ENCODE results near the gene PROKR1. TPM values are rescaled to one million over a fixed set of nuclear protein-coding genes. Genes with fewer than 3 reads are reported as not detected.

PROKR1 gene
- total RNA-seq, 4 donors from 2014 or later: not detected

- no peaks in the 10 kb centered on the region for H3K9me3 ChIP-seq
- no peak for TF ChIP-seq POLR2A (IDR thresholded peaks at IDR 0.05)
- no peak for TF ChIP-seq CTCF (IDR thresholded peaks at IDR 0.05)
Observed at GRCh38 chr2:68693951-68694350, 50.6 kb downstream of the PROKR1 start.

GRCh38 chr2:68695971-68696370, 52.6 kb downstream of the PROKR1 start:
- no peaks in the 10 kb centered on the region for H3K36me3 ChIP-seq
- H3K27me3 ChIP-seq: no peaks in the 10 kb centered on the region
- no peak for TF ChIP-seq CTCF (IDR thresholded peaks at IDR 0.05)
- no peak for TF ChIP-seq POLR2A (IDR thresholded peaks at IDR 0.05)
- H3K27ac ChIP-seq: no peak overlapping the region
- no peaks in the 10 kb centered on the region for H3K9me3 ChIP-seq
- no peak for DNase-seq
- H3K4me1 ChIP-seq: no peaks in the 10 kb centered on the region
- no peak overlapping the region for H3K4me3 ChIP-seq

More at GRCh38 chr2:68693951-68694350, 50.6 kb downstream of the PROKR1 start:
- Histone ChIP-seq H3K27ac (no peak overlapping the region), H3K27me3 (no peaks in the 10 kb centered on the region), H3K36me3 (no peaks in the 10 kb centered on the region), H3K4me3 (no peak overlapping the region), H3K4me1 (no peaks in the 10 kb centered on the region)
- DNase-seq: no peak

GRCh38 chr2:68696554-68696953, 53.2 kb downstream of the PROKR1 start:
- no peak for DNase-seq
- Histone ChIP-seq H3K9me3 (no peaks in the 10 kb centered on the region), H3K4me1 (no peaks in the 10 kb centered on the region), H3K36me3 (no peaks in the 10 kb centered on the region), H3K27ac (no peak overlapping the region), H3K27me3 (no peaks in the 10 kb centered on the region), H3K4me3 (no peak overlapping the region)
- no peak for TF ChIP-seq POLR2A (IDR thresholded peaks at IDR 0.05)
- TF ChIP-seq CTCF (IDR thresholded peaks at IDR 0.05): no peak

GRCh38 chr2:68698567-68699377, 55.4 kb downstream of the PROKR1 start:
- Histone ChIP-seq H3K9me3 (no peaks in the 10 kb centered on the region), H3K27ac (no peak overlapping the region), H3K4me1 (no peaks in the 10 kb centered on the region), H3K27me3 (no peaks in the 10 kb centered on the region), H3K36me3 (no peaks in the 10 kb centered on the region), H3K4me3 (no peak overlapping the region)
- DNase-seq: no peak
- TF ChIP-seq POLR2A (IDR thresholded peaks at IDR 0.05) (no peak), CTCF (IDR thresholded peaks at IDR 0.05) (no peak)

- no peak overlapping the region for H3K27ac ChIP-seq
- H3K9me3 ChIP-seq: no peaks in the 10 kb centered on the region
- H3K4me1 ChIP-seq: no peaks in the 10 kb centered on the region
- no peak overlapping the region for H3K4me3 ChIP-seq
- no peaks in the 10 kb centered on the region for H3K27me3 ChIP-seq
- TF ChIP-seq CTCF (IDR thresholded peaks at IDR 0.05) (no peak), POLR2A (IDR thresholded peaks at IDR 0.05) (no peak)
- DNase-seq: no peak
- H3K36me3 ChIP-seq: no peaks in the 10 kb centered on the region
Observed at GRCh38 chr2:68700560-68700959, 57.2 kb downstream of the PROKR1 start.
